ENCODE results near the gene OR2G6.

Gene OR2G6

GRCh38 chr1:248576260-248576980 lies 68.5 kb downstream of the OR2G6 start:
- no peak overlapping the region for H3K4me2 ChIP-seq (ENCODE audit: low read depth, low read length, poor library complexity, severe bottlenecking)
- no peaks in the 10 kb centered on the region for H3F3A ChIP-seq (ENCODE audit: insufficient read depth)
- no peaks in the 10 kb centered on the region for H3K9me3 ChIP-seq (ENCODE audit: insufficient read depth, low read length)
- no peaks in the 10 kb centered on the region for H3K27me3 ChIP-seq (ENCODE audit: low read length)
- H2AFZ ChIP-seq (ENCODE audit: low read depth, low read length, severe bottlenecking): no peak overlapping the region
- no peak overlapping the region for H3K9ac ChIP-seq (ENCODE audit: low read length)
- H3K27ac ChIP-seq (ENCODE audit: low read depth, low read length): no peak overlapping the region
- H4K20me1 ChIP-seq (ENCODE audit: low read depth, low read length): no peaks in the 10 kb centered on the region
- no peaks in the 10 kb centered on the region for H3K79me2 ChIP-seq (ENCODE audit: insufficient read depth, low read length)
- no peaks in the 10 kb centered on the region for H3K36me3 ChIP-seq (ENCODE audit: low read length)
- no peaks in the 10 kb centered on the region for H3K9me2 ChIP-seq (replicated peaks; ENCODE audit: insufficient read depth, low read length)
- no peak overlapping the region for H3K4me3 ChIP-seq (ENCODE audit: insufficient read depth, low read length, poor library complexity, severe bottlenecking)
- no peak for TF ChIP-seq CTCF (IDR thresholded peaks at IDR 0.05; ENCODE audit: insufficient read depth, low read length, poor library complexity, severe bottlenecking)
